Ovary (tissue), 9 donors: ENCODE results near the gene DCLRE1C. TPM values are rescaled to one million over a fixed set of nuclear protein-coding genes. Genes with fewer than 3 reads are reported as not detected.

Experiments
- DNase-seq, 5 donors: peaks; one replicate each; pipeline ENCODE4 v3.0.0-alpha.2; 2019 to 2020
- H3K27ac ChIP-seq, 2 donors: fragments of 200-600 bp; one replicate each; pipeline versions ENCODE4 v1.5.1 to v1.8.0; 2019 to 2022
- H3K27me3 ChIP-seq: fragments of 200-600 bp; one replicate; pipeline ENCODE4 v1.8.0; 2022
- H3K36me3 ChIP-seq: fragments of 200-600 bp; sonication (generic); one replicate; pipeline ENCODE4 v1.5.1; 2019
- H3K4me1 ChIP-seq: one replicate; pipeline ENCODE4 v1.8.1; 2013; ENCODE audit warnings: mild to moderate bottlenecking, moderate library complexity; ENCODE audit not compliant: insufficient read depth
- H3K4me3 ChIP-seq: fragments of 200-600 bp; sonication (generic); one replicate; pipeline ENCODE4 v1.5.1; 2017
- H3K9me3 ChIP-seq, 2 donors: fragments of 200-600 bp in 1 of 2; sonication (generic) in 1 of 2; one replicate each; pipeline versions ENCODE4 v1.5.1 to v1.8.1; 2013 to 2019; ENCODE audit warnings: mild to moderate bottlenecking in 1 of 2, moderate library complexity in 1 of 2
- CTCF ChIP-seq, 3 donors: fragments of 450-650 bp in 2 of 3; fragments of 200-600 bp in 1 of 3; IDR thresholded peaks; one replicate each; pipeline versions ENCODE4 v1.5.1 to v1.8.0; 2016 to 2022; ENCODE audit warnings: antibody characterized with exemption in 3 of 3, mild to moderate bottlenecking in 1 of 3
- EP300 ChIP-seq: sonication (generic); formaldehyde crosslinking; IDR thresholded peaks from one replicate; pipeline ENCODE4 v1.6.1; 2017; ENCODE audit warnings: antibody characterized with exemption
- POLR2A ChIP-seq: fragments of 450-650 bp; IDR thresholded peaks from one replicate; pipeline ENCODE4 v1.6.1; 2017; ENCODE audit warnings: antibody characterized with exemption, mild to moderate bottlenecking, moderate library complexity
- WGBS, 3 donors: extraction: QIAGEN DNeasy Blood & Tissue Kit in 1 of 3; methylation state at CpG; one replicate each; pipeline versions ENCODE4 v1.1.5 to v1.1.7; 2013 to 2017; 5-methylcytosine and 5-hydroxymethylcytosine counted together
- intact Hi-C, 4 donors: fragments of 100-400 bp; cut with DNase I; formaldehyde crosslinking; loops; one replicate each; pipeline versions ENCODE4 v1.11.0 to v1.15.1; 2022 to 2023
- polyA plus RNA-seq, 2 donors: library from polyadenylated mRNA; stranded (reverse); fragments of 200-250 nt in 1 of 2; fragments of 350-450 nt in 1 of 2; fragmentation: Illumina TruSeq in 1 of 2; extraction: RNeasy Lipid Tissue Mini Kit (QIAGEN cat#74804) in 1 of 2; gene quantifications; one replicate each; pipeline ENCODE4 v1.2.3, GENCODE V29; 2013 to 2014
- total RNA-seq, 7 donors: library from RNA; depleted of rRNA in 2 of 7; stranded (reverse); fragments of >200 nt in 2 of 7; fragmentation: NEBNext Ultra II Directional in 3 of 7; extraction: Animal tissue kit (Norgen Biotek cat#: 25700) in 3 of 7; gene quantifications; one replicate each; pipeline versions ENCODE4 v1.1.0 to v1.2.4, GENCODE V29; 2016 to 2023
- donor health status: DM: no; HTN: no; CAD: no; lungs with moderate emphysema.
- donor health status: DM: no; HTN: no; CAD: no.
- donor health status: Bipolar disorder and iron deficiency.
- donor health status: DM: yes; HTN: yes; CAD: no.
- donor health status: DM: no; HTN: no; CAD: no.
- donor health status: DM: yes; HTN: yes; CAD: no.

Gene DCLRE1C
- total and polyA plus RNA-seq, 9 donors = 5.0 to 12.9 (median 8.8) TPM

GRCh38 chr10:14953424-14954000 is 384 bp downstream of the DCLRE1C start:
- intact Hi-C loops = loop anchor here in 1 of 4 donors (10.0 kb wide), 1 partner anchor 141 kb away; the partner anchor contains the start of gene RPP38
- peak overlapping the region in 1 of 2 donors; percentile 75 for H3K27ac ChIP-seq
- no peaks in the 10 kb centered on the region for H3K36me3 ChIP-seq
- 0 to 1% (median 1%) methylated on average over 31 to 32 of the region's 32 CpGs for WGBS, 3 donors
- H3K4me1 ChIP-seq = no peaks in the 10 kb centered on the region
- TF ChIP-seq CTCF (IDR thresholded peaks at IDR 0.05) = peak in 1 of 3 donors; percentile 16
- TF ChIP-seq POLR2A = no peak
- peak overlapping the region; percentile 89 for H3K4me3 ChIP-seq
- no peaks in the 10 kb centered on the region for H3K27me3 ChIP-seq
- DNase-seq = no peak
- no peaks in the 10 kb centered on the region for H3K9me3 ChIP-seq

GRCh38 chr10:14952851-14953423 is 959 bp downstream of the DCLRE1C start:
- Histone ChIP-seq H3K27me3 (no peaks in the 10 kb centered on the region), H3K9me3 (no peaks in the 10 kb centered on the region), H3K36me3 (no peaks in the 10 kb centered on the region), H3K4me3 (peak overlapping the region; percentile 89), H3K4me1 (no peaks in the 10 kb centered on the region), H3K27ac (no peak overlapping the region)
- intact Hi-C loops = loop anchor here in 1 of 4 donors (10.0 kb wide), 1 partner anchor 142 kb away; the partner anchor contains the start of gene RPP38
- no peak for DNase-seq
- TF ChIP-seq CTCF (IDR thresholded peaks at IDR 0.05) (no peak), POLR2A (no peak), EP300 (no peak)
- 13 to 15% (median 14%) methylated on average over 10 of the region's 10 CpGs for WGBS, 3 donors

DNA sequence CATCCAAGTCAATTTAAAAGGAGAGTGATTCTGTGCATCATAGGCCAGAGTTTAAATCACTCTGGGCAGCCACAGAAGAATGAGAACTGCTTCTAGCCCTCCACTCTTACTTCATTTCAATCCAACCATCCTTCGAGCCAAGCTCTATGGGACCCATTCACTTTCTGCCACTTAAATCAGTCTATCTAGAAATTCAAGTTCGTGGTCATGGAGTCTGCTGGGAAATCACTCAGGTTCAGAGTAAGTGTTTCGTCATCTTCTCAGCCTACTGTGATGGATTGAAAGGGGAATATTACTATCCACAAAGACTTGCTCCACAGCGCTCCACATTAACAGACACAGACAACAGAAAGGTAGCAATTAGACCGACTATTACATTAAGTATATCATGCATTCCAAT is 4.6 kb downstream of the DCLRE1C start:
- Histone ChIP-seq H3K27ac (no peak overlapping the region), H3K36me3 (no peaks in the 10 kb centered on the region), H3K4me1 (no peaks in the 10 kb centered on the region), H3K4me3 (no peak overlapping the region), H3K27me3 (no peaks in the 10 kb centered on the region), H3K9me3 (no peaks in the 10 kb centered on the region)
- DNase-seq = no peak
- intact Hi-C loops = no loop called here
- WGBS, 3 donors = 92 to 97% (median 96%) methylated on average over 5 of the region's 5 CpGs
- TF ChIP-seq EP300 = no peak
- TF ChIP-seq POLR2A = no peak
- no peak for TF ChIP-seq CTCF (IDR thresholded peaks at IDR 0.05)

GRCh38 chr10:14947268-14947667 is 6.6 kb downstream of the DCLRE1C start:
- H3K27ac ChIP-seq = no peak overlapping the region
- H3K9me3 ChIP-seq = no peaks in the 10 kb centered on the region
- intact Hi-C loops = no loop called here
- H3K36me3 ChIP-seq = no peaks in the 10 kb centered on the region
- no peak overlapping the region for H3K4me3 ChIP-seq
- no peaks in the 10 kb centered on the region for H3K4me1 ChIP-seq
- no peak for DNase-seq
- WGBS, 3 donors = 85 to 99% (median 95%) methylated on average over 1 of the region's 1 CpG
- TF ChIP-seq POLR2A (no peak), EP300 (no peak), CTCF (IDR thresholded peaks at IDR 0.05) (no peak)
- H3K27me3 ChIP-seq = no peaks in the 10 kb centered on the region
